Gastroesophageal sphincter (tissue), 4 donors: ENCODE measurements around the gene MORN5. TPM values are rescaled to one million over a fixed set of nuclear protein-coding genes. Genes with fewer than 3 reads are reported as not detected.

Experiments
- ATAC-seq: fragments of 150-250 bp; one replicate; pipeline ENCODE4 v1.9.1; 2016; ENCODE audit warnings: mild to moderate bottlenecking, moderate library complexity
- H3K27ac ChIP-seq, 4 donors: fragments of 200-600 bp; sonication (generic) in 3 of 4; 1 replicate in 3 of 4; 2 replicates in 1 of 4; pipeline ENCODE4 v1.5.1; 2016 to 2019
- H3K27me3 ChIP-seq: fragments of 200-600 bp; sonication (generic); one replicate; pipeline ENCODE4 v1.5.1; 2019
- H3K36me3 ChIP-seq, 2 donors: fragments of 200-600 bp; sonication (generic); one replicate each; pipeline ENCODE4 v1.5.1; 2019; ENCODE audit warnings: control low read depth in 1 of 2
- H3K4me1 ChIP-seq, 3 donors: fragments of 200-600 bp; sonication (generic); 1 replicate in 2 of 3; 2 replicates in 1 of 3; pipeline ENCODE4 v1.5.1; 2016 to 2019; ENCODE audit warnings: control low read depth in 2 of 3
- H3K4me3 ChIP-seq, 2 donors: fragments of 200-600 bp; sonication (generic); one replicate each; pipeline ENCODE4 v1.5.1; 2019; ENCODE audit warnings: mild to moderate bottlenecking in 1 of 2, moderate library complexity in 1 of 2
- H3K9me3 ChIP-seq, 3 donors: fragments of 200-600 bp; sonication (generic); one replicate each; pipeline ENCODE4 v1.5.1; 2017 to 2019; ENCODE audit warnings: control low read depth in 2 of 3
- CTCF ChIP-seq, 4 experiments: fragments of 200-600 bp in 2 of 4; fragments of 450-650 bp in 2 of 4; sonication (generic) in 1 of 4; IDR thresholded peaks; one replicate each; pipeline ENCODE4 v1.5.1; 2017 to 2019; ENCODE audit warnings: antibody characterized with exemption in 4 of 4, mild to moderate bottlenecking in 2 of 4, moderate library complexity in 2 of 4
- EP300 ChIP-seq: sonication (generic); formaldehyde crosslinking; IDR thresholded peaks from one replicate; pipeline ENCODE4 v1.6.1; 2017; ENCODE audit warnings: antibody characterized with exemption, mild to moderate bottlenecking
- POLR2A ChIP-seq, 2 donors: fragments of 450-650 bp; IDR thresholded peaks; one replicate each; pipeline ENCODE4 v1.6.1; 2017; ENCODE audit warnings: antibody characterized with exemption in 2 of 2, mild to moderate bottlenecking in 2 of 2, moderate library complexity in 1 of 2
- POLR2AphosphoS5 ChIP-seq: sonication (generic); formaldehyde crosslinking; IDR thresholded peaks from one replicate; pipeline ENCODE4 v1.6.1; 2017; ENCODE audit warnings: antibody characterized with exemption
- WGBS, 2 donors: methylation state at CpG; one replicate each; pipeline ENCODE4 v1.1.5; 2018; ENCODE audit warnings: low coverage in 1 of 2; 5-methylcytosine and 5-hydroxymethylcytosine counted together
- total RNA-seq, 4 donors: library from RNA; depleted of rRNA; stranded (reverse); fragments of >200 nt; gene quantifications; one replicate each; pipeline ENCODE4 v1.1.0, GENCODE V29; 2016

The MORN5 gene
- total RNA-seq, 4 donors from 2014 or later, result 6.2 TPM; not detected in 3

GRCh38 chr9:122192914-122193525, 33.3 kb downstream of the MORN5 start:
- WGBS, 2 donors, result 83 to 86% methylated on average over 7 to 12 of the region's 16 CpGs
- Histone ChIP-seq H3K36me3 (no peaks in the 10 kb centered on the region), H3K9me3 (no peaks in the 10 kb centered on the region), H3K4me1 (no peaks in the 10 kb centered on the region), H3K4me3 (no peak overlapping the region), H3K27ac (no peak overlapping the region), H3K27me3 (peaks cover 8% of the 10 kb centered on the region)
- ATAC-seq, result no peak
- TF ChIP-seq POLR2A (IDR thresholded peaks at IDR 0.05) (no peak), POLR2AphosphoS5 (no peak), EP300 (no peak), CTCF (IDR thresholded peaks at IDR 0.05) (no peak)

- no peak for ATAC-seq
- Histone ChIP-seq H3K36me3 (no peaks in the 10 kb centered on the region), H3K4me3 (no peak overlapping the region), H3K27ac (no peak overlapping the region), H3K4me1 (no peaks in the 10 kb centered on the region), H3K9me3 (no peaks in the 10 kb centered on the region), H3K27me3 (peaks cover 9% of the 10 kb centered on the region)
- no peak for TF ChIP-seq POLR2A (IDR thresholded peaks at IDR 0.05)
- TF ChIP-seq POLR2AphosphoS5, result no peak
- TF ChIP-seq EP300, result no peak
- no peak for TF ChIP-seq CTCF (IDR thresholded peaks at IDR 0.05)
- 63 to 81% methylated on average over 3 to 6 of the region's 6 CpGs for WGBS, 2 donors
Observed at GRCh38 chr9:122193651-122194050, 33.9 kb downstream of the MORN5 start.

GRCh38 chr9:122195875-122196274, 36.2 kb downstream of the MORN5 start:
- no peaks in the 10 kb centered on the region for H3K36me3 ChIP-seq
- TF ChIP-seq EP300, result no peak
- no peak for TF ChIP-seq POLR2AphosphoS5
- no peak for TF ChIP-seq POLR2A (IDR thresholded peaks at IDR 0.05)
- no peak for TF ChIP-seq CTCF (IDR thresholded peaks at IDR 0.05)
- WGBS, 2 donors, result 96% methylated on average over 3 of the region's 4 CpGs; no CpG with 5 or more reads in 1 of the 2 donors

GRCh38 chr9:122197426-122197825, 37.7 kb downstream of the MORN5 start:
- Histone ChIP-seq H3K36me3 (no peaks in the 10 kb centered on the region), H3K27me3 (peaks cover 9% of the 10 kb centered on the region), H3K4me3 (no peak overlapping the region), H3K4me1 (no peaks in the 10 kb centered on the region), H3K27ac (no peak overlapping the region), H3K9me3 (no peaks in the 10 kb centered on the region)
- WGBS, 2 donors, result 65 to 76% methylated on average over 5 to 6 of the region's 7 CpGs
- ATAC-seq, result no peak
- TF ChIP-seq CTCF (IDR thresholded peaks at IDR 0.05) (no peak), POLR2AphosphoS5 (no peak), EP300 (no peak)

More at GRCh38 chr9:122195875-122196274, 36.2 kb downstream of the MORN5 start:
- no peak for ATAC-seq
- no peak overlapping the region for H3K27ac ChIP-seq
- H3K9me3 ChIP-seq, result no peaks in the 10 kb centered on the region
- H3K27me3 ChIP-seq, result peaks cover 9% of the 10 kb centered on the region
- no peak overlapping the region for H3K4me3 ChIP-seq
- no peaks in the 10 kb centered on the region for H3K4me1 ChIP-seq

- H3K9me3 ChIP-seq, result no peaks in the 10 kb centered on the region
- no peaks in the 10 kb centered on the region for H3K36me3 ChIP-seq
- no peak overlapping the region for H3K4me3 ChIP-seq
- 83% methylated on average over 1 of the region's 4 CpGs; no CpG with 5 or more reads in 1 of the 2 donors for WGBS, 2 donors
- TF ChIP-seq POLR2AphosphoS5, result no peak
- no peak for TF ChIP-seq EP300
- TF ChIP-seq CTCF (IDR thresholded peaks at IDR 0.05), result no peak
- TF ChIP-seq POLR2A (IDR thresholded peaks at IDR 0.05), result no peak
- H3K4me1 ChIP-seq, result no peaks in the 10 kb centered on the region
- H3K27me3 ChIP-seq, result peaks cover 9% of the 10 kb centered on the region
- H3K27ac ChIP-seq, result no peak overlapping the region
- no peak for ATAC-seq
Observed at GRCh38 chr9:122197882-122198281, 38.2 kb downstream of the MORN5 start.
